HG03457 (cell line): Measurements from ENCODE around the gene ANKRD30A.
"Not testable (repeated sequence)": the region's sequence is repeated elsewhere in the genome, so short reads cannot be mapped to it uniquely, and the experiment has no call there.

Experiments used
- ATAC-seq: cut with Tn5 transposase; IDR thresholded peaks from one replicate; pipeline ENCODE4 v1.9.1; 2021; ENCODE audit warnings: moderate number of reproducible peaks; ENCODE audit not compliant: unreplicated experiment

The ANKRD30A gene

GRCh38 chr10:37246637-37247036 lies 121.2 kb downstream of the ANKRD30A start:
- ATAC-seq: no peak

- not testable (repeated sequence) for ATAC-seq
Measured at GRCh38 chr10:37255837-37256236, 130.4 kb downstream of the ANKRD30A start.

GRCh38 chr10:37263304-37263703 lies 137.9 kb downstream of the ANKRD30A start:
- ATAC-seq: no peak

- ATAC-seq: no peak
Measured at GRCh38 chr10:37268266-37268665, 142.9 kb downstream of the ANKRD30A start.

- no peak for ATAC-seq
Measured at GRCh38 chr10:37269554-37270256, 144.3 kb downstream of the ANKRD30A start.

GRCh38 chr10:37275216-37275777 lies 149.9 kb downstream of the ANKRD30A start:
- no peak for ATAC-seq

GRCh38 chr10:37285063-37285462 lies 159.7 kb downstream of the ANKRD30A start:
- ATAC-seq: no peak

- ATAC-seq: no peak
Measured at GRCh38 chr10:37289833-37290464, 164.6 kb downstream of the ANKRD30A start.

- ATAC-seq: no peak
Measured at GRCh38 chr10:37301271-37301670, 175.9 kb downstream of the ANKRD30A start.

- ATAC-seq: no peak
Measured at GRCh38 chr10:37304036-37304435, 178.6 kb downstream of the ANKRD30A start.

- ATAC-seq: no peak
Measured at GRCh38 chr10:37314350-37314749, 189.0 kb downstream of the ANKRD30A start.

GRCh38 chr10:37314862-37315261 lies 189.5 kb downstream of the ANKRD30A start:
- no peak for ATAC-seq

GRCh38 chr10:37344413-37344812 lies 219.0 kb downstream of the ANKRD30A start:
- ATAC-seq: no peak

GRCh38 chr10:37379991-37380390 lies 254.6 kb downstream of the ANKRD30A start:
- ATAC-seq: no peak

- ATAC-seq: no peak
Measured at GRCh38 chr10:37381271-37381670, 255.9 kb downstream of the ANKRD30A start.

GRCh38 chr10:37384923-37385322 lies 259.5 kb downstream of the ANKRD30A start:
- no peak for ATAC-seq

GRCh38 chr10:37390926-37391325 lies 265.5 kb downstream of the ANKRD30A start:
- ATAC-seq: no peak

- not testable (repeated sequence) for ATAC-seq
Measured at GRCh38 chr10:37400774-37401173, 275.4 kb downstream of the ANKRD30A start.

GRCh38 chr10:37401225-37401624 lies 275.8 kb downstream of the ANKRD30A start:
- no peak for ATAC-seq

- no peak for ATAC-seq
Measured at GRCh38 chr10:37403776-37404175, 278.4 kb downstream of the ANKRD30A start.
